Measurements from ENCODE around the gene P3H2.
"Not testable (repeated sequence)": the region's sequence is repeated elsewhere in the genome, so short reads cannot be mapped to it uniquely, and the experiment has no call there.

The P3H2 gene

DNA sequence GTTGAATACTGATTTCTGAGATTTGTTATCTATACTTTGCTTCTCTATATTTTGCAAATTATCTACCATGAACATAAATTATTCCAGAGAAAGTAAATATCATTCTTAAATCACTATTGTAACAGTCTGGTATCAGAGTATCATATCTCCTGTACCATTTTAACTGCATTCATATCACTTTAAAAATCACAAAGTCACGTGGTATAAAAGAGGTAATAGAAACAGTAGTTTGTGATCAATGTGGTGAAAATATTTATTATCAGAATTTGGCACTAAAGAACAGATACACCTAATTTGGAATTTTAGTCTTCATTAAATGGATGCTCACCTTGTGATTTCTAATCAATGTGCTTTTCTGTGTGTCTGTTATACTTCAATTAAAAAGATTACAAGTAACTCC is 47.8 kb downstream of the P3H2 start:
- TF ChIP-seq, protein P1, sequence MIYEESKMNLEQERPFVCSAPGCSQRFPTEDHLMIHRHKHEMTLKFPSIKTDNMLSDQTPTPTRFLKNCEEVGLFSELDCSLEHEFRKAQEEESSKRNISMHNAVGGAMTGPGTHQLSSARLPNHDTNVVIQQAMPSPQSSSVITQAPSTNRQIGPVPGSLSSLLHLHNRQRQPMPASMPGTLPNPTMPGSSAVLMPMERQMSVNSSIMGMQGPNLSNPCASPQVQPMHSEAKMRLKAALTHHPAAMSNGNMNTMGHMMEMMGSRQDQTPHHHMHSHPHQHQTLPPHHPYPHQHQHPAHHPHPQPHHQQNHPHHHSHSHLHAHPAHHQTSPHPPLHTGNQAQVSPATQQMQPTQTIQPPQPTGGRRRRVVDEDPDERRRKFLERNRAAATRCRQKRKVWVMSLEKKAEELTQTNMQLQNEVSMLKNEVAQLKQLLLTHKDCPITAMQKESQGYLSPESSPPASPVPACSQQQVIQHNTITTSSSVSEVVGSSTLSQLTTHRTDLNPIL (CRISPR knock-in tag; IDR thresholded peaks at IDR 0.05; ENCODE audit: low read depth): no peak
- TF ChIP-seq, protein P2, sequence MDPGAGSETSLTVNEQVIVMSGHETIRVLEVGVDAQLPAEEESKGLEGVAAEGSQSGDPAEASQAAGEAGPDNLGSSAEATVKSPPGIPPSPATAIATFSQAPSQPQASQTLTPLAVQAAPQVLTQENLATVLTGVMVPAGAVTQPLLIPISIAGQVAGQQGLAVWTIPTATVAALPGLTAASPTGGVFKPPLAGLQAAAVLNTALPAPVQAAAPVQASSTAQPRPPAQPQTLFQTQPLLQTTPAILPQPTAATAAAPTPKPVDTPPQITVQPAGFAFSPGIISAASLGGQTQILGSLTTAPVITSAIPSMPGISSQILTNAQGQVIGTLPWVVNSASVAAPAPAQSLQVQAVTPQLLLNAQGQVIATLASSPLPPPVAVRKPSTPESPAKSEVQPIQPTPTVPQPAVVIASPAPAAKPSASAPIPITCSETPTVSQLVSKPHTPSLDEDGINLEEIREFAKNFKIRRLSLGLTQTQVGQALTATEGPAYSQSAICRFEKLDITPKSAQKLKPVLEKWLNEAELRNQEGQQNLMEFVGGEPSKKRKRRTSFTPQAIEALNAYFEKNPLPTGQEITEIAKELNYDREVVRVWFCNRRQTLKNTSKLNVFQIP (CRISPR knock-in tag; IDR thresholded peaks at IDR 0.05; ENCODE audit: borderline replicate concordance, low read depth): no peak
- TF ChIP-seq SNAI2 (CRISPR knock-in tag; IDR thresholded peaks at IDR 0.05) (no peak), ZFP3 (CRISPR knock-in tag; IDR thresholded peaks at IDR 0.05) (no peak)
- ATAC-seq: no peak

DNA sequence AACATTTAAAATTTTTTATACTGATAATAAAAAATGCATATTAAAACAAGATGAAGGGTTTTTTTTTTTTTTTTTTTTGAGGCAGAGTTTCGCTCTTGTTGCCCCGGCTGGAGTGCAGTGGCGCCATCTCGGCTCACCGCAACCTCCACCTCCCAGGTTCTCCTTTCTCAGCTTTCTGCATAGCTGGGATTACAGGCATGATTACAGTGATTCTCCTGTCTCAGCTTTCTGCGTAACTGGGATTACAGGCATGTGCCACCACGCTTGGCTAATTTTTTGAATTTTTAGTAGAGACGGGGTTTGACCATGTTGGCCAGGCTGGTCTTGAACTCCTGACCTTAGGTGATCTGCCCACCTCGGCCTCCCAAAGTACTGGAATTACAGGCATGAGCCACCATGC is 48.8 kb downstream of the P3H2 start:
- ATAC-seq: not testable (repeated sequence)

DNA sequence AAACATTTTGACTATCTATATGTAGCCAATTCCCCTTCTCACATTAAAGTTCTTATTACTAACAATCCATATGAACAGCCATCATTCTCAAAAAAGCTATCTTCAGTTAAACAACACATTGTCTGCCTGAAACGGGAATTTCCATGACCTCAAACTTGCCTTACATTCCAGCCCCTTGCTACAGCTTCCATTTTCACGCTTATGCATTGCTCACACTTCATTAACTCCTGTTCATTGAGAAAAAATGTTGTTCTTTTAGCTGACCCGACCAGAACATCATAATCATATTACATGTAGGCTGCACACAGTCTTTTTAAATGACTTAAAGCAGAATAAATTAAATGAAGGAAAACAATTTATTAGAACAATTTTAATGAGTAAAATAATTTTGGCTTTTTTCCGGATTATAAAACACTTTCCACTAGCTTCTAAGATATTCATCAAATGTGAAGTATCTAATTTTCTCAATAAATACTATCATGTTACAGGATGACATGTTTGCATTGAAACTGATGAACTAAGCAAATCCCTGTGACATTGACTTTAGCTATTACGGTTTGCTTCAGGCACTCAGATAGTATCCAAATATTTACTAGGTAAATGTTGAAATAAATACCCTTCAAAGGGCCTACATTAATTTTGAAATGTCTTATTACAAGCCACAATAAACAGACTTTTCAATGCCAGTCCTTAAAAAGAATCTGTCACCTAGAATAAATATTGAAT is 49.9 kb downstream of the P3H2 start:
- TF ChIP-seq TOX (CRISPR knock-in tag; IDR thresholded peaks at IDR 0.05; ENCODE audit: borderline replicate concordance): no peak
- TF ChIP-seq ESRRG (CRISPR knock-in tag; IDR thresholded peaks at IDR 0.05): no peak
- TF ChIP-seq, protein P3, sequence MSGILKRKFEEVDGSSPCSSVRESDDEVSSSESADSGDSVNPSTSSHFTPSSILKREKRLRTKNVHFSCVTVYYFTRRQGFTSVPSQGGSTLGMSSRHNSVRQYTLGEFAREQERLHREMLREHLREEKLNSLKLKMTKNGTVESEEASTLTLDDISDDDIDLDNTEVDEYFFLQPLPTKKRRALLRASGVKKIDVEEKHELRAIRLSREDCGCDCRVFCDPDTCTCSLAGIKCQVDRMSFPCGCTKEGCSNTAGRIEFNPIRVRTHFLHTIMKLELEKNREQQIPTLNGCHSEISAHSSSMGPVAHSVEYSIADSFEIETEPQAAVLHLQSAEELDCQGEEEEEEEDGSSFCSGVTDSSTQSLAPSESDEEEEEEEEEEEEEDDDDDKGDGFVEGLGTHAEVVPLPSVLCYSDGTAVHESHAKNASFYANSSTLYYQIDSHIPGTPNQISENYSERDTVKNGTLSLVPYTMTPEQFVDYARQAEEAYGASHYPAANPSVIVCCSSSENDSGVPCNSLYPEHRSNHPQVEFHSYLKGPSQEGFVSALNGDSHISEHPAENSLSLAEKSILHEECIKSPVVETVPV (CRISPR knock-in tag; IDR thresholded peaks at IDR 0.05): no peak
- no peak for ATAC-seq

DNA sequence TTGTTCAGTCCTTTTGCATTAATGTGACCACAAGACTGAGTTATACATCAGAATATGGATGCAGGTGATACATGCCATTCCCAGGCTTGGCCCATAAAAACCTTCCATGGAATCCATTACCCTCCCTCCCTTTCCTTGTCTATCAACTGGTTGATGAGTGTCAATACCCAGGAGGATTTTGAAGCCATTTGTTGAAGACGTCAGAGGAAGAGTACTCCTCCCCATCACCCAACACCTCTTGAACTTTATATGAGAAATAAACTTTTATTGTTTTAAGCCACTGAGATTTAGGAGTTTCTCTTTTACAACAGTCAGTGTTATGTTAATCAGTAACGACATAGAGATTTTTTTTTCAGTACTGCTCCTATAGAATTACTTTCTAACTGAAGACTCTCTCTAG is 55.5 kb downstream of the P3H2 start:
- TF ChIP-seq PPARA (CRISPR knock-in tag; IDR thresholded peaks at IDR 0.05; ENCODE audit: borderline replicate concordance) (no peak), RARB (CRISPR knock-in tag; IDR thresholded peaks at IDR 0.05) (no peak), GLIS3 (CRISPR knock-in tag; IDR thresholded peaks at IDR 0.05) (no peak), OSR1 (CRISPR knock-in tag; IDR thresholded peaks at IDR 0.05) (no peak), ZNF8 (CRISPR knock-in tag; IDR thresholded peaks at IDR 0.05) (no peak), SNAI2 (CRISPR knock-in tag; IDR thresholded peaks at IDR 0.05) (no peak), ZFP30 (CRISPR knock-in tag; IDR thresholded peaks at IDR 0.05) (no peak), ZC3H10 (CRISPR knock-in tag; IDR thresholded peaks at IDR 0.05) (no peak), ZFP3 (CRISPR knock-in tag; IDR thresholded peaks at IDR 0.05) (no peak), TCF4 (CRISPR knock-in tag; IDR thresholded peaks at IDR 0.05; ENCODE audit: borderline replicate concordance) (no peak), ZNF565 (CRISPR knock-in tag; conservative IDR thresholded peaks at IDR 0.05; ENCODE audit: low read depth) (no peak), ISL1 (CRISPR knock-in tag; IDR thresholded peaks at IDR 0.05) (no peak), ESRRG (CRISPR knock-in tag; IDR thresholded peaks at IDR 0.05) (no peak)
- TF ChIP-seq, protein P4, sequence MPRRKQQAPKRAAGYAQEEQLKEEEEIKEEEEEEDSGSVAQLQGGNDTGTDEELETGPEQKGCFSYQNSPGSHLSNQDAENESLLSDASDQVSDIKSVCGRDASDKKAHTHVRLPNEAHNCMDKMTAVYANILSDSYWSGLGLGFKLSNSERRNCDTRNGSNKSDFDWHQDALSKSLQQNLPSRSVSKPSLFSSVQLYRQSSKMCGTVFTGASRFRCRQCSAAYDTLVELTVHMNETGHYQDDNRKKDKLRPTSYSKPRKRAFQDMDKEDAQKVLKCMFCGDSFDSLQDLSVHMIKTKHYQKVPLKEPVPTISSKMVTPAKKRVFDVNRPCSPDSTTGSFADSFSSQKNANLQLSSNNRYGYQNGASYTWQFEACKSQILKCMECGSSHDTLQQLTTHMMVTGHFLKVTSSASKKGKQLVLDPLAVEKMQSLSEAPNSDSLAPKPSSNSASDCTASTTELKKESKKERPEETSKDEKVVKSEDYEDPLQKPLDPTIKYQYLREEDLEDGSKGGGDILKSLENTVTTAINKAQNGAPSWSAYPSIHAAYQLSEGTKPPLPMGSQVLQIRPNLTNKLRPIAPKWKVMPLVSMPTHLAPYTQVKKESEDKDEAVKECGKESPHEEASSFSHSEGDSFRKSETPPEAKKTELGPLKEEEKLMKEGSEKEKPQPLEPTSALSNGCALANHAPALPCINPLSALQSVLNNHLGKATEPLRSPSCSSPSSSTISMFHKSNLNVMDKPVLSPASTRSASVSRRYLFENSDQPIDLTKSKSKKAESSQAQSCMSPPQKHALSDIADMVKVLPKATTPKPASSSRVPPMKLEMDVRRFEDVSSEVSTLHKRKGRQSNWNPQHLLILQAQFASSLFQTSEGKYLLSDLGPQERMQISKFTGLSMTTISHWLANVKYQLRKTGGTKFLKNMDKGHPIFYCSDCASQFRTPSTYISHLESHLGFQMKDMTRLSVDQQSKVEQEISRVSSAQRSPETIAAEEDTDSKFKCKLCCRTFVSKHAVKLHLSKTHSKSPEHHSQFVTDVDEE (CRISPR knock-in tag; IDR thresholded peaks at IDR 0.05): no peak
- ATAC-seq: no peak

DNA sequence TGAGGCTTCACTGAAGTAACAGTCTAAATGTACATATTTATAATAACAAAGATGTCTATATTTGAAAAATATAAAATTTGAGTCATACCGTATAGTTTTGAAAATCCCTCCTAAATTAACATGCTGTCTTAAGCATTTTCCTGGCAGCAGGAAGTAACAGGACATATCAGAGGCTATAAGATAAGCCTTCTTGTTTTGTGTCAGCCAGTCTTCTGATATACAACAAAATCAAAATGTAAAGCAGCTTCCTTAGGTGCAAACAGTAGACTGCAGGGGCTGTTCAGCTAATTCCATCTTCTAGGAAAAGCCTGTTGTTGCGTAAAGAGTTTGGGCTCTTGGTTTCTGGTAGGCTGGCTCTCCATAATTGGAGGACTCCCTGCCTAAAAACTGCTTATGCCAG is 56.0 kb downstream of the P3H2 start:
- TF ChIP-seq RARB (CRISPR knock-in tag; IDR thresholded peaks at IDR 0.05): no peak
- TF ChIP-seq, protein P5, sequence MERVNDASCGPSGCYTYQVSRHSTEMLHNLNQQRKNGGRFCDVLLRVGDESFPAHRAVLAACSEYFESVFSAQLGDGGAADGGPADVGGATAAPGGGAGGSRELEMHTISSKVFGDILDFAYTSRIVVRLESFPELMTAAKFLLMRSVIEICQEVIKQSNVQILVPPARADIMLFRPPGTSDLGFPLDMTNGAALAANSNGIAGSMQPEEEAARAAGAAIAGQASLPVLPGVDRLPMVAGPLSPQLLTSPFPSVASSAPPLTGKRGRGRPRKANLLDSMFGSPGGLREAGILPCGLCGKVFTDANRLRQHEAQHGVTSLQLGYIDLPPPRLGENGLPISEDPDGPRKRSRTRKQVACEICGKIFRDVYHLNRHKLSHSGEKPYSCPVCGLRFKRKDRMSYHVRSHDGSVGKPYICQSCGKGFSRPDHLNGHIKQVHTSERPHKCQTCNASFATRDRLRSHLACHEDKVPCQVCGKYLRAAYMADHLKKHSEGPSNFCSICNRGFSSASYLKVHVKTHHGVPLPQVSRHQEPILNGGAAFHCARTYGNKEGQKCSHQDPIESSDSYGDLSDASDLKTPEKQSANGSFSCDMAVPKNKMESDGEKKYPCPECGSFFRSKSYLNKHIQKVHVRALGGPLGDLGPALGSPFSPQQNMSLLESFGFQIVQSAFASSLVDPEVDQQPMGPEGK (CRISPR knock-in tag; IDR thresholded peaks at IDR 0.05; ENCODE audit: borderline replicate concordance): no peak
- no peak for TF ChIP-seq ARNTL (CRISPR knock-in tag; IDR thresholded peaks at IDR 0.05; ENCODE audit: borderline replicate concordance, low read depth)
- TF ChIP-seq CSDC2 (CRISPR knock-in tag; IDR thresholded peaks at IDR 0.05): no peak
- no peak for TF ChIP-seq ZFP30 (CRISPR knock-in tag; IDR thresholded peaks at IDR 0.05)
- TF ChIP-seq ZFP3 (CRISPR knock-in tag; IDR thresholded peaks at IDR 0.05): no peak
- TF ChIP-seq SNAI2 (CRISPR knock-in tag; IDR thresholded peaks at IDR 0.05): no peak
- no peak for TF ChIP-seq GLIS3 (CRISPR knock-in tag; IDR thresholded peaks at IDR 0.05)
- no peak for TF ChIP-seq TCF4 (CRISPR knock-in tag; IDR thresholded peaks at IDR 0.05; ENCODE audit: borderline replicate concordance)
- TF ChIP-seq, protein P1 (CRISPR knock-in tag; IDR thresholded peaks at IDR 0.05; ENCODE audit: low read depth): no peak
- no peak for TF ChIP-seq ZNF565 (CRISPR knock-in tag; conservative IDR thresholded peaks at IDR 0.05; ENCODE audit: low read depth)
- no peak for TF ChIP-seq ISL1 (CRISPR knock-in tag; IDR thresholded peaks at IDR 0.05)
- no peak for TF ChIP-seq ZNF8 (CRISPR knock-in tag; IDR thresholded peaks at IDR 0.05)
- no peak for ATAC-seq
